Sciatic nerve (tissue), 2 donors: ENCODE measurements around the gene PSME2. TPM values are rescaled to one million over a fixed set of nuclear protein-coding genes. Genes with fewer than 3 reads are reported as not detected.
A peak's percentile ranks its signal among the peaks of the same experiment; 100 is the strongest.

Source experiments
- ATAC-seq: fragments of 200-7000 bp; cut with Tn5 transposase; one replicate; pipeline ENCODE4 v1.9.1; 2020; ENCODE audit warnings: mild to moderate bottlenecking, moderate library complexity
- DNase-seq: peaks from one replicate; pipeline ENCODE4 v3.0.0-alpha.2; 2020; ENCODE audit warnings: low spot score
- intact Hi-C: fragments of 100-400 bp; cut with DNase I; formaldehyde crosslinking; loops from one replicate; pipeline ENCODE4 v1.14.2; 2022
- total RNA-seq: library from RNA; stranded (reverse); fragmentation: NEBNext Ultra II Directional; extraction: Animal tissue kit (Norgen Biotek cat#: 25700); gene quantifications from one replicate; pipeline ENCODE4 v1.2.1, GENCODE V29; 2021
- donor health status: DM: no; HTN: no; CAD: no.
- donor health status: DM: no; HTN: no; CAD: no.

PSME2 gene, protein sequence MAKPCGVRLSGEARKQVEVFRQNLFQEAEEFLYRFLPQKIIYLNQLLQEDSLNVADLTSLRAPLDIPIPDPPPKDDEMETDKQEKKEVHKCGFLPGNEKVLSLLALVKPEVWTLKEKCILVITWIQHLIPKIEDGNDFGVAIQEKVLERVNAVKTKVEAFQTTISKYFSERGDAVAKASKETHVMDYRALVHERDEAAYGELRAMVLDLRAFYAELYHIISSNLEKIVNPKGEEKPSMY
- total RNA-seq, result 77.7 TPM

DNA sequence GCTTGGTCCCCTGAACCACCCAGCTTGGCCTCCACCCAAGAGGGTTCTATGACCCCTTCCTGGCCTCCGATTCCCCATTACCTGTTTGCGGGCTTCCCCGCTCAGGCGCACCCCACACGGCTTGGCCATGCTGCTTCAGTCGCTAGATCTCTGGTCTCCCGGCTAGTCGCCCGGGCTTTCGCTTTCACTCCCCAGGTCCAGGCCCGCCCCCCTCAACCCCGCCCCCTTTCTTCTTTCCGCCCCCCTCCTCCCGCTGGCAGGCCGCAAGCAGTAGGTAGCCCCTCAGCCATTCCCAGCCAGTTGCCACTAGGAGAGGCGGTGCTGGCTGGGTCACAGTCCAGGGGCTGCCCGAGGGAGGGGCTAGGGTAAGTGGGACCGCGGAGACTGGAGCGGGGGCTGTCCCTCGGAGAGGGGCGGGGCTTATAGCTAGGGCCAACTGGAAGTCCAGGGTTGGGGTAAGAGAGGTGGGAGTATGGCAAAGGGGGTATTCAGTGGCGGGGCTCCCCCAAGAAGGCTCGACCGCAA is at the start of gene PSME2:
Gene PSME2 (minus strand): TSS at position 158 of the 525 bp plus-strand sequence. CDS start 29 bp downstream, at position 129.
- DNase-seq (peak; percentile 95), ATAC-seq (peak; percentile 91)
- intact Hi-C loops, result no loop called here

DNA sequence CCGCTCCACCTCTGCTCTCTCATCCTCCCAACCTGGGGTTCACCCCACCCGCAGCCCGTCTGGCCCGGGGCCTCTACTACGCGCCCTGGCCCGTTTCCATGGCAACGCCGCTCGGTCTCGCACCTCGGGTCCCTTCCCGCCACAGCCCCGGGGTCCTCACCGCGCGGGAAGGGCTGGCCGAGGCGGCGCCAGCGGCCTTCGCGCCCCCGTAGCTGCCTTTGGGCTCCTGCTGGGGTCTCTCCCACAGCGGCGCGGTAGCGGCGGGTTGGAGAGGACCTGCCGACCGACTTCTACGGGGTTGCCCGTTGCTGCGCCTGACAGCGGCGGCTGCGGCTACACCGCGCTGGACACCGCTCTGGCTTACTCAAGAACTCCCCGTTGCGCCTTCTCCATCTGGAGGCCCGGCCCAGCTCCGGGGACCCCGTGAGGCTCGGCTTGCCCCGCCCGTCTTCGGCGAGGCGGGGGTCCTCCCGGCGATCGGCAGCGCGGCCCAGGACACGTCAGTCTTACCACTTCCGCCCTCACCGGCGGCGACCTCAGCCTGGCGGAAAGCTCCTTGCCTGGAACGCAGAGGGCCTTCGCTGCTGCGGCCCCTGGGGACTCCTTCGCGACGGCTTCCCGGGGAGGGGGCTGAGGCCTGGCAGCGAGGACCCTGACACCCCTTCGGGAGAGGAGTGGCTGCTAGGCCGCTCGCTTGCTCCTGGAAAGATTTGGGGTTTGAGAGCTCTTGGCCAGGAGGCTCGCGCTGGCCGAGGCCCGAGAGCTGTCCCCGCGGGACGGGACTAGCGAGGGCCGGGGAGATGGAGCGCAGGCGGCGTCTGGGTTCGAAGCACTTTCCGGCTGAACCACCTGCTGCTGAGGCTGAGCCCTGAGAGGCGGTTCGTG is 49.0 kb upstream of the PSME2 start, which contains the start of gene TM9SF1:
Gene TM9SF1 (minus strand): TSS at position 256 of the 885 bp plus-strand sequence. CDS start 422 bp downstream, outside the sequence.
- ATAC-seq (peak; percentile 96), DNase-seq (peak; percentile 92)
- intact Hi-C loops, result no loop called here

DNA sequence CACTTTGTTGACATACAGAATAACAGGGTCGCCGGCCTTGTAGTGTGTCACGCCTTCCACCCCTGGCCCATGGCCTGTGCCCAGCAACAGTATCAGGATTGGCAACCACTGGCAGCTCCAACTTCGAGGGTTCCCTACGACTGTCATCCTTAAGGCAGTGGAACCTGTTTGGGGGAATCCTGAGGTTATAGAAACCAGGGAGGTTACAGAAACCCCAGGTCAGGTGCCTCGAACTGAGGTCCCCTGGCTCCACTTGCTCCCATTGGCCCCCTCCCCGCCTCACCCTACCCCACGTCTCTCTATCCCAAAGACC is 48.4 kb upstream of the PSME2 start:
- ATAC-seq, result peak; percentile 1
- DNase-seq, result no peak
- intact Hi-C loops, result no loop called here

DNA sequence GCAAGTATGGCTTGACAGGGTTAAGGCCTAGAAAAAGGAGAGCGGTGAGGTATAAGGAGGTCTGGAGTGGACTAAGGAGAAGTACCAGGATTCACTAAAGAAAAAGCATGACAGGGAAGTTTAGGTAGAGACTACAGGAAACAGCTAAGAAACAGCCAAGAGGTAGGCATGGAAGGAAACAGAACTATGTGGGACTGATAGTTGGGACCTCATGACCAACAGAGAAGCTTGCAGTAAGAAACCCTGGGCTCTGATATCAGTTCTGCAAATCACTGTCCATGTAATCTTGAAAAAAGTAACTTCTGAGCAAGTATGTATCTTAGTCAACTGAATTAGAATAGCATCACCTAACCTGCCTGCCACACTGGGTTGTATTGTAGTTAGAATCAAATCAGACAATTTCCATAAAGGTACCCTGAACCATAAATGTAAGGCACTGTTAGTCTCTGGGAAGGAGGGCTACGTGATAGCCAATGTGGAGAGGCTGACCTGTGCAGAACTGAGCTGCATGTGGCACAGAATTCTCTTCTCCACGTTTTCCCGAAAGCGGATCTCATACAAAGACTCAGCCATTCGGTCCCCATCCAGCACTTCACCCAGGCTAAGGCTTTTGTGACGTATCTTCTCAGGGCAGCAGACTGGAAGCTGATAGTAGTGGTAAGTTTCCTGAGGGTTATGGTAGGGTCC is 47.9 kb upstream of the PSME2 start:
- ATAC-seq, result no peak
- intact Hi-C loops, result no loop called here

DNA sequence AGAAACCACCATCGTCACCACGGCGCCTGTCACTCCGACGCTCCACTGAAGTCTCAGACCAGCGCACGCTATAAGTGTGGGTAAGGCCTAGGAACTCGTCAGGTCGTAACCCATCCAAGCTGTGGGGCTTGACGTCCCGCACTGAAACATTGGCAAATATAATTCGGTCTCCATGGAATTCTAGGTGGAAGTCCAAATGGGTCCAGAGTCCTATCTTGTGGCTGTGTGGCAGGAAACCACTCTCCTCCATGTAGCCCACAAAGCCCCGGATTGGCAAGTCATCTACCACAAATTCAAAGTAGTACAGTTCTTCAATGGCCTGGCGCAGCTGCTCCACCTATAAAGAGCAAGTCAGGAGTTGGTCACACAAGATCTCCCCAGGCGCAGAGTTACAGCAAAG is 46.5 kb upstream of the PSME2 start:
- DNase-seq (no peak), ATAC-seq (no peak)
- intact Hi-C loops, result no loop called here

More for the DNA sequence above, 47.9 kb upstream of the PSME2 start:
- no peak for DNase-seq

DNA sequence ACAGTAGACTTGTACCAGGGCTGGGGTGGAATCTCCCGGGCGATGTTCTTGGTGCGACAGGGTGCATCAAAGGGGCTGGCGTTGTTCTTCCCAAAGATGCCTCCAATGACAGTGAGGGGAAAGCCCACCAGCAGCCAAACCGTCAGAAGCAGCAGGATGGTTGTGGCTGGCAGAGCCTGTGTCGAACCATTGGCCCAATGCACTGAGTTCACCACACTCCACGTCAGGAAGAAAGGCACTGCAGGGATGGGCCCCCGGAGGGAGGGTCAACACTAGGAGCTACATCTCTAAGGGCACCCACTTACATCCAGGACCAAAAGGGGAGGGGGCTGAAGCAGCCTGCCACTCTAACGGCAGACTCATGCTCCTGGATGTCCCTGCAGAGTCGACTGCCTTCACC is 44.0 kb upstream of the PSME2 start:
- DNase-seq (no peak), ATAC-seq (no peak)
- intact Hi-C loops, result no loop called here

DNA sequence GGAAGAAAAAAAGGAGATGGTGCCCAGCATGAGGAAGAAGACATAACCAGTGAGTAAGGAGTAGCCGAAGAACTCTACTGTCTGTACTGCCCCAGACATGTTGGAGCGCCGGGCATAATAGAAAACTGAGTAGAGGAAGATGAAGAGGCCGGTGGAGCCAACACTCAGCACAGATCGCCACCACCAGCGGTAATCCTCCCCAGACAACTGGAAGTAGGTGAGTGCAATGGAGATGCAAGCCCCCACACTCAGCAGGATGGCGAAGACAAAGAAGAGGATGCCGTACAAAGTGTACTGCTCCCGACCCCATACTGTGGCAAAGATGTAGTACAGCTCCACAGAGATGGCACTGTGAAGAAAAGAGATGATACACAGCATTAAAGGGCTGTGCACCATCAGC is 43.0 kb upstream of the PSME2 start:
- no peak for DNase-seq
- intact Hi-C loops, result no loop called here
- no peak for ATAC-seq

DNA sequence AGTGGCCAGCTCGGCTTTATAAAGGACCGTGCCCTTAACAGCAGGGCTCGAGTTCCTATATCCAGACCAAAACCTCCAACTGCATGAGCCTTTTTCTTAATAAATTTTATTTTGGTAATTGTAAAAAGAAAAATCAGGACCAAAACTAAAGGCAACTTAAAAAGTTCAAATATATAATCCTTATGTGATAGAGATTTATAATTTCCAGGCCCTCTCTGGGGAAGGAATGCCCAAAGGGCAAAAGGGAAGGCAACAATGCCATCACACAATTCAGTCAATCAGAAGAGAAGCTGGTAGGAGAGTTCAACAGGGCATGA is 42.6 kb upstream of the PSME2 start:
- DNase-seq (no peak), ATAC-seq (no peak)
- intact Hi-C loops, result no loop called here

DNA sequence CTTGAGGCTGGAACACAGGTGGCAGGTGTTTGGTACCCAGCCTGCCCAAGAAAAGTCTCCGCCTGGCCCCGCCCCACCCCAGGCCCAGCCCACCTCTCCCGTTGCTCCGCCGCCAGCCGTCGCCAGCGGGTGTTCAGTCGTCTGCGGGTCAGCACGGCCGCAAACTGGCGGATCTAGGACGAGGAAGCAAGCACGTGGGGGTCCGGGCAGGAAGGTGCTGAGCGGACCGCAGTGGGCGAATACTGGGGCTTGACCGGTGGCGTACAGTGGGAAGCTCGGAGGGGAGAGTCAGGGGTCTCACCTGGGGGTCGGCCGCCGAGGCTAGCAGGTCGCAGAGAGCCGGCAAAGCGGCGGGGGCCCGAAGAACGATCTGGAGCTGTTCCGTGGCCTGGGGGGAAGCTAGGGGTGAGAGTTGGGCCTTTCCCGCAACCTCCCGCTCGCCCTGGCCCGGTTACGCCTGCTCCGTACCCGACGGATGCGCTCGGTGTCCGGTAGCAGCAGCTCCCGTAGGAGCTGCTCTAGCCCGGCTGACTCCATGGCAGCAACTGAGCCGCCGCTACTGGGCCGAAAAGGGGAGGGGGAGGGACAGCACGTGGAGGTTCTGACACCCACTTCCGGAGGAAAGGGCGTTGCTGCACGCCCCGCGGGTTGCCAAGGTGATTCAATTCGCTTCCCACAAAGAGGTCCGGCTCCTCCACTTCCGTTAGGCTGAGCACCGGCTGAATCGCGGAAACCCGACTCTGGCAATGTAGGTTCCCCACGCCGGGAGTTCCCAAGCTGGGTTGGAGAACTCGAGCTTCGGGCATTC is 42.0 kb upstream of the PSME2 start, which contains the start of gene IPO4:
Gene IPO4 (minus strand): TSS at position 566 of the 808 bp plus-strand sequence. CDS start 29 bp downstream, at position 537.
- ATAC-seq (peak; percentile 97), DNase-seq (peak; percentile 96)
- intact Hi-C loops, result no loop called here

DNA sequence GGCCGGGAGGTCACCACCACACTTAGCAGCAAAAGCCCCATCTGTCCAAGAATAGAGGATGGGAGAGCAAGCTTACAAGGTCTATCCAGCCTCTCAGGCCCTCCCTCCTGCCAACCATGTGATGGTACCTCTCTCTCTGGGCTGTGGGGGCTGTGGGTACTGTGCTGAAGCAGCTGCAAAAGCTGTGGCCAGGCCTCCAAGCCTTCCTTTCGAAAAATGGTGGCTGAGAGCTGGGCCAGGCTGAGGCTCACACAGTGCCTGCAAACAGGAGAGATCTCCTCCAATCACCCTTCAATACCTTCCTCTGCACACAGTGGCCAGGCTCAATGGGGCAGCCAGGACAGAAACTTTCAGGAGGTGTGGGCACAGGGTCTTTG is 41.1 kb upstream of the PSME2 start:
- ATAC-seq, result no peak
- intact Hi-C loops, result no loop called here
- DNase-seq, result no peak

DNA sequence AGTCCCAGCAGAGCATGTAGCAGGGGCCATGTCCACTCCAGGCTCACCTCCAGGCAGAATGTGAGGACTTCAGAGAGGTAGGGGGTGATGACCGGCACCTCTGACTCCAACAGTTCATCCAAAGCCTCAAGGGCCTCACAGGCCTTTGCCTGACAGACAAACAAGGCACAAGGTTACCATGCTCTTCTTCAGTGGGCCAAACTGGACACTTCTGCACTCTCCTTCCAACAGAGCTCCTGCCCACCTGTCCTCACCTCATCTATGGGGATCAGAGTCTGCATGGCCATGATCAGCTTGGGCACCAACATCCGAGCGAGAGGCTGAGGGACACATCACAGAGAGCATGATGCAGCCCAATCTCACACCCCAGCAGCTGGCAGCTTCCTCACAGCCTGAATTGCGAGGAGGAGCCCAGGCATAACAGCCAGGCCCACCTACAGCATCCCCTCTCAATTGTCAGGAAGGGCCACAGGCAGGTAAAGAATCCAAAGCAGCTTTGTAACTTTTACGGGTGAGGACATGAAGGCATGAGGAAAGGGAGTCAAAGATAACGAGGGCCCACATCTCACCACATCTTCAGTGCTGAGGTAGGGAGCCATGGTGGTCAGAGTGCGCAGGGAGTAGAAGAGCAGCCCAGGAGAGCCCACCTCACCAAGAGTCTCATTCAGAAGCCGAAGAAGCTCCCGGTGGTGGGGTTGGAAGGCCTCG is 40.6 kb upstream of the PSME2 start:
- intact Hi-C loops, result no loop called here
- ATAC-seq (no peak), DNase-seq (no peak)

DNA sequence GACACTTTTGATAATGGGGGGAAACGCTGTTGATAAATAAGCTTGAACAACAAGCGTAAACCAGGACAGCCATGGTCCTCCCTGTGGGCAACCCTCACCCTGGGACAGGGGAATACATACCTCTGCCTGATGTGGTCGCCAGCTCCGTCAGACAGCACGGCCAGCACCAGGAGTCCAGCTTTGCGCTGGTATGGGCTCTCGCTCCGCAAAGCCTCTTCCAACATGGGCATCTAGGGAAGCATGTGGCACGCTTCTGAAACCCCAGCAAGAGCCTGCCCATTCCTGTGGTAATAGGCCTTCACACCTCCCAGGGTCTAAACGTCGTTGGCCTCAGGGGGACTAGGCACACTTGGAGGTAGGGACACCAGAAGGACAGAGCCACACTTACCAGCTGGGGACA is 39.3 kb upstream of the PSME2 start:
- ATAC-seq (no peak), DNase-seq (no peak)
- intact Hi-C loops, result no loop called here

DNA sequence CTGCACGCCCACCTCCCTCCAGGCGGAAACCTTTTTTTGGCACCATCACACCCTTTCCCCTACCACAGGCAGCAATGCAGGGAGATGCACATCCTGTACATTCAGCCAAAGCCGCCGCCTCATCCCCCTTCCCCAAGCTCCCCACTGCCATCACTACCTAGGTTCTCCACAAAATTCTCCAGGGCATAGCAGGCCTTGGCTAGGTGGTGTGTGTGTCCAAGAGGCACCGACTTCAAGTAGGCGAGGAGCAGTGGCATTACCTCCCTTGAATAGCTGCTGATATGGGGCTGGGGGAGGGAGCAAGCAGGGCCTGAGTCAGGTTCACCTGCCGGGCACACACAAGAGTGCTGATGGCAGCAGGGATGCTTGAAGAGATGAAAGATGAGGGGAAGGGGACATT is 38.6 kb upstream of the PSME2 start:
- ATAC-seq (no peak), DNase-seq (no peak)
- intact Hi-C loops, result no loop called here

DNA sequence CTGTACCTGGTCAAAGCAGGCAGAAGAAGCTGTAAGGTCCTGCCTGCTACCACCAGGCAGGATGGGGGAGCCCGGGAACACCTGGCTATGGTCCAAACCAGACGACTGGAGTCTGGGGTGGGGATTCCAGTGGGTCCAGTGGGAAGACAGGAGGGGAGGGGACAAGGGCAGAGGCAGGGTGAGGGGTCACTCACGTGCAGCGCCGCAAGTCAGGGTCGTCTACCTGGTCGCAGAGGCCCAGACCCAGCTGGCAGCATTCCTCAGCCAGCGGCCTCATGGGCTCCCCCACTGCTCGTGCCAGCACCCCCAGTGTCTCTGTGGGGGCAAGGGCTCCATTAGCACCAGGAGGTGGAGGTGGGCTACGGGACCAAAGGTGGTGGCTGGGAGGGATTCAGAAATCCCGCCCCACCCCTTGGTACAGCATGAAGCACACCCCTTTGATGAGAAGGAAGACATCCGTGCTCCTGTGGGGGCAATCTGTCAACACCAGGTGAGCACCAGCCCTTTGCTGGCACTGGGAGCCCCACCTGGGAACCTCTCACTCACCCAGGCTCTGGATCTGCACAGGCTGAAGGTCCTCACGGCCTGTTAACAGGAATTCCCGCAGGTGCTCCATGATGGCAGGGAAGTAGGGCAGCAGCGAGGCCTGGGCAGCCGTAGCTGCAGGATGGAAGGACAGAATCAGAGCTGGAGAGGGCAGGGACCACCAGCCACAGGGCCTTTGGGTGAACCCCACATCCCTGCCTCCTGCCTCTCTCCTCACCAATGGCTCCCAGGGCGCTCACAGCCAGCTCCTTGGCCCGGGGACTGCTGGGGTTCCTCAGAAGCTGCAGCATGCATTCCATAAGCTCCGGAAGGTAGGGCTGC is 37.9 kb upstream of the PSME2 start:
- ATAC-seq (no peak), DNase-seq (no peak)
- intact Hi-C loops, result no loop called here

DNA sequence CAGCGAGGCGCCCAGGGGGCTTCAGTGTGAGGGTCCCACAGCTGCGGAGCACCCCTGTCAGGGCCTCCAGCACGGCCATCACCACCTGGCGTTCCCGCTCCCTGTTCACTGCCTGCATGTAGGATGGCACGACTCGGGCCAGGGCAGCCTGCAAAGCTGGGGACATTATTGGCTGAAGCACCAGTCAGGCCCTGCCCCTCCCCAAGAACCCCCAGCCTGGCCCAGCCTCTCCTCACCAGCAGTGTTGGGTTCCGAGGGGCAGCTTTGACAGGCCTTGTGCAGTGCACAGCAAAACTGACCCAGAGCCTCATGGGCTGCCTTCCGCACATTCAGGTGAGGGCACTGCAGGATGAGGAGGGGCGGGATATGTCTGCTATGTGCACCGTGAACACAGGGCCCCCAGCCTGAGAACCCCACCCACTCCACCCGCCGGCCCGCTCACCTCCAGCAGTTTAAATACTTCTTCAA is 36.6 kb upstream of the PSME2 start:
- intact Hi-C loops, result no loop called here
- ATAC-seq (no peak), DNase-seq (no peak)

DNA sequence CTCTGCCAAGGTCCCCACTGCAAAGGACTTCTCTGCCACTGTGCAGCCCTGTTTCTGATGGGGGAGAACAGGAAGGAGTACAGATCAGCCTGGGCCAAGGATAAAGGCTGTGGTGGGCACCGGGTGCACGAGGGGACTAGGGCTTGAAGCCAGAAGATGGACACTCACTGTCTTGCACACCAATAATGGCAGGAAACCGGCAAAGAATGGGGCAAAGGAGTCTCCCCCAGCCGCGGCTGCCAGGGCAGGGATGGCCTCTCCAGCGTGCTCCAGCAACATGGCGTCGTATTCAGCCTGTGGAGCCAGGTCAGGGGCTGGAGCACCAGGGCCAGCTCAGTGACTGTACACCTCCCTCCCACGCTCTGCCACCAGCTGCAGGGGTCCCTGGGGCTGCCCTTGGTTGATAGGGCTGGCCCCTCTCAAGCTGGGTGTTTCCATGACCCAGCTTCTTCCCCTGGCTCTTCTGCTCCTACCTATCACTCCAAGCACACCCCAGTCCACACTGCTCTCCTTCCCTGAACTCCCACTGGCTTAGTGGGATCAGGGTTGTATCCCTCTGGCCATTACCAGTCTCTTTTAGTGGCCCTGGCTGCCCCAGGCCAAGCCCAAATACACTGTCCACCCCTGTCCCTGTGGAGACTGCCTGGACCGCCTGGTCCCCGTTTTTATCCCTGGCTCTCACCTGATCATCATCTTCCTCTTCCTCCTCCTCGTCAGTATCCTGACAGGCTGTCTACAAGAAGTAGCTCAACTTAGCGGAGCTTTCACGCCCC is 35.9 kb upstream of the PSME2 start:
- intact Hi-C loops, result no loop called here
- DNase-seq (no peak), ATAC-seq (no peak)
